Measurements from ENCODE around the gene BBOF1.

BBOF1 gene

GRCh38 chr14:74034572-74034971 is 15.4 kb downstream of the BBOF1 start:
- DNase-seq: no peak

DNA sequence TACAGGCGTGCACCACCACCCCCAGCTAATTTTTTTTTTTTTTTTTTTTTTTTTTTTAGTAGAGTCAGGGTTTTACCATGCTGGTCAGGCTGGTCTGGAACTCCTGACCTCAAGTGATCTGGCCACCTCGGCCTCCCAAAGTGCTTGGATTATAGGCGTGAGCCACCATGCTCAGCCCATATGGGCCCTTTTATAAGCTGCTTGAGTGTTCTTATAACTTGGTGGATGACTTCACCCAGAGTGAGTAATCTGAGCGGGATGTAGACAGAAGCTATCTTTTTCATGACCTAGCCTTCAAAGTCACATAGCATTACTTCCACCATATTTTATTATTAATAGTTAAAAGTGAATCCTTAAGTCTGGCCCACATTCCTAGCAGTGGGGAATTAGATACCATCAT is 16.4 kb downstream of the BBOF1 start:
- DNase-seq: no peak

- no peak for DNase-seq
Observed at GRCh38 chr14:74038020-74038859, 19.1 kb downstream of the BBOF1 start.

- DNase-seq: no peak
Observed at GRCh38 chr14:74042296-74042695, 23.1 kb downstream of the BBOF1 start.

- no peak for DNase-seq
Observed at GRCh38 chr14:74045522-74045921, 26.4 kb downstream of the BBOF1 start.

DNA sequence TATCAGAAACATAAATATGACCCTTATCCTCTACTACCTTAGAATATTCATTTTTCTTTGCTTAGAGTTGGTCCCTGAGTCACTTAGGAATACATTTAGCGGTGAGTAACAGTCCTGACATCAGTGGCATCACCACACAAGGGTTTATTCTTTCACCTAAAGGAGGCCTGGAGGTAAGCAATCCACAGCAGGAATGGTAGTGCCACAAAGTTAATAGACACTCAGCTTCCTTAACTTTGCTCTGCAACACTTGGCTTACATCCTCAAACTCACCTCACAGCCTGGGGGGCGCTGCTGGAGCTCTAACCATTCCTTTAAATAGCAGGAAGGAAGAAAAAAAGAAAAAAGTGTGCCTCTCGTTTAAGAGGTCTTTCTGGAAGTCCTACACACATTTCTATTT is 29.1 kb downstream of the BBOF1 start:
- no peak for DNase-seq

- no peak for DNase-seq
Observed at GRCh38 chr14:74049876-74050495, 30.8 kb downstream of the BBOF1 start.

- no peak for DNase-seq
Observed at GRCh38 chr14:74062809-74063150, 43.6 kb downstream of the BBOF1 start.

DNA sequence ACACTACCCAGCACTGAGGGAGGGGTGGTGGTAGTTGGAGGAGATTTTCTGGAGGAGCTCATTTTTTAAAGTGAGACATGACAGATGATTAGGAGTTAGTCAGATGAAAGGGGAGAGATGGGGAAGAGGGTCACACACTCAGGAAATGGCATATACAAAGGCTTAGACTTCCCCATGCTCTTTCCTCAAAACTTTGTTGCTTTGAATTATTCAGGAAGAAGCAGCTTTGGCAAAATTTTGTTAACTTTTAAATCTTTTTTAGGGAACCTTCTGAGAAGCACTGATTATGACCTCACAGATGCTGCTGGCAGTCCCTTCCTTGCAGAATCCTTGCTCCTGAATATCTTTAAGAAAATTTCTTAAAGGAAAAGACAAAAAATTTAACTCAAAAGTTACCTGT is 45.3 kb downstream of the BBOF1 start:
- DNase-seq: no peak

DNA sequence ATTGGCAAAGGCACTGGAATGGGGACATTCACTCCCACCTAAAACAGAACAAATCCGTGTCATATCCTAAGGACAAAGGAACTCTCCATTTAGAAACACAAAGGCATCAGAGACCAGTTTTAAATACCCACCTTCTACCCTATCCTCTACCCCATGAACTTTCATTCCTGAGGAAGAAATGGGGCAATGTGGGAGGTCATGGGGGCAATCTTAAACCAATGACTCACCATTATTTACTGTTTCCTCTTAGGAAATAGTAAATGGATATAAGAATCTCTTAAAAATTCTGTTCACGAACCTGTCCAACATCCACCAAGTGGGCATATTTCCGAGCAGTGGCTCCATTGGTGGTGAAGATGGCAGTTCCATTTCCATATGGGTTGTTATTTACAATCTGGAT is 45.7 kb downstream of the BBOF1 start:
- no peak for DNase-seq

- no peak for DNase-seq
Observed at GRCh38 chr14:74065746-74066575, 46.8 kb downstream of the BBOF1 start.

GRCh38 chr14:74077401-74077800 is 58.3 kb downstream of the BBOF1 start:
- no peak for DNase-seq

DNA sequence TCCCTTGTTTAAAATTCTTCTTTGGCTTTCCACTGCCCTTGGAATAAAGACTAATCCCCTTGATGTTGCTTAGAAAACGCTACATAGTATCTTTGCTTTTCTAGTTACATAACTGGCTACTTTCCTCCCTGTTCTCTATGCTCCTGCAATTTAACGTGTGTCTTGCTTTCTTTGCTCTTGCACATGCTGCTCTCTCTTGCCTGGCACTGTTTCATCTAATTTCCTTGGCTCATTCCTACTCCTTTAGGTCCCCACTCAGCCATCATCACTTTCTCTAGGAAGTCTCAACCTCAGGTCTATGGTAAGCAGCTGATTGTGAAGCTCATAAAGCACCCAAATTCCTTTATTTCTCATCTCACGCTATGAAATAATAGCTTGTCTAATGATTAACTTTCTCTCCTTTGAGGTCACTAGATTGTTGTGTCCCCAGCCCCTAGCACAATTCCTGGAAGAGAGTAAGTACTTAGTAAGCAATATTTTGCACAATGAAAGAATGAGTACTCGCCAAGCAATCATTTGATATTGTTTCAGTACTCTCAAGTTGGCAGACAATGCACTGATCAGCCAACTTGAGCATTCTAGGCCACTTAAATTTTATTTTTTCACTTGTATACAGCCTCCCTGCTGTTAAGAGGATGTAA is 61.8 kb downstream of the BBOF1 start:
- DNase-seq: no peak

- DNase-seq: no peak
Observed at GRCh38 chr14:74081491-74081890, 62.3 kb downstream of the BBOF1 start.

- no peak for DNase-seq
Observed at GRCh38 chr14:74083161-74083560, 64.0 kb downstream of the BBOF1 start.

- DNase-seq: no peak
Observed at GRCh38 chr14:74083784-74084276, 64.7 kb downstream of the BBOF1 start.

GRCh38 chr14:74084277-74085046 is 65.3 kb downstream of the BBOF1 start, which contains the start of the genes ALDH6A1 and LIN52:
Gene ALDH6A1, minus strand, starts transcription at chr14:74084453. Its CDS starts 59 bp downstream, at chr14:74084394.
Gene LIN52, plus strand, starts transcription at chr14:74084956. Its CDS starts 19 bp downstream, at chr14:74084975.
- DNase-seq: peak; percentile 99

DNA sequence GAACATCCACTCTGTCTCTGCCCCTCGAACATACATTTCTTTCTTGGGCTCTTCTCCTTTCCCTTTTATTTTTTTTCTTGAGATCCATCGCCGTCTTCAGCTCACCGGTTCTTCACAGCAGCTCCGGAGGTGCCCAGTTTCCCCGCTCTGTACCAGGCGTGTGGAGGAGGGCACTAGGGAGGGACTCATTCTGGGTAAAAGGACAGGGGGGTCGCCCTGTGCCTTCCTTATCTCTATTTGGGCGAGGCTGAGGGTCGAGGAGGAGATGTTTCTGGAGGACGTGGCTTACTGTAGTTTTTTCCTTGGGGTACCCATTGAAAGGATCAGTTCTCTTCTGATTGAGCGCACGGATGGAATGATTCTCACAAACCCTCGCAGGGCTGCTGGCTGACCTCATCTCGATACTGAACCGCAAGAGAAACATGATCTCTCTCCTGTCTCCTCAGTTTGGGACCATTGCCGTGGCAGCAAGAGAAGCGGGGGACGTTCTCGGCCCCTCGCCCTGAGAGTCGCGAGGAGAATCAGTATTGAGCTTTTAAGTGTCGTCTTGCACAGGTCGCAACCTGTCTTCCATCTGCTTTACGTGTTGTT is 66.0 kb downstream of the BBOF1 start:
- no peak for DNase-seq

GRCh38 chr14:74085828-74086227 is 66.7 kb downstream of the BBOF1 start:
- no peak for DNase-seq

DNA sequence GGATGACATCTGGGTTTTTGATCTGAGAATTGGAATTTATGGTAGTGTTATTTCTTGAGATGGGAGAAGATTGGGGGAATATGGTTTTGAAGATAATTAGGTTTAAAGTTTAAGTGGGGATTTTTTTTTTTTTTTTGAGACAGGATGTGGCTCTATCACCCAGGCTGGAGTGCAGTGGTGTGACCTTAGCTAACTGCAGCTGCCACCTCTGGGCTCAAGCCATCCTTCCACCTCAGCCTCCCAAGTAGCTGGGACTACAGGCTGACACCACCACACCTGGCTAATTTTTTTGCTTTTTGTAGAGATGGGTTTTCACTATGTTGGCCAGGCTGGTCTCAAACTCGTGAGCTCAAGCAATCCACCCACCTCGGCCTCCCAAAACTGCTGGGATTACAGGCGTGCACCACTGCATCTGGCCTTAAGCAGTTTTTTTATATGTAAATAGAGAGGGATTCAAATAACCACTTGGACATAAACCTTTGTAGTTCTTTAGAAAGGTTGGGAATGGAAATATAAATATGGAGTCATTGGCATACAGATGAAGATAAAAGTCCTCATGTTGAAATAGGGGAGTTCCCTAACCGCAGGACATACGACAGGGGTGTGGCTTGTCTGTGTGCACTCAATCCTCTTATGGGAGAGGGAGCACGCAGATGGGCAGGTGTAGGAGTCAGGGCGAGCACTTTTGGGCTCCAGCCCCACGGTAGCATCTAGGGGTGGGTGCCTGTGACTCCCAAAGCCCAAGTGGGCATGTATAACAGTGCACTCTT is 70.3 kb downstream of the BBOF1 start:
- DNase-seq: no peak

DNA sequence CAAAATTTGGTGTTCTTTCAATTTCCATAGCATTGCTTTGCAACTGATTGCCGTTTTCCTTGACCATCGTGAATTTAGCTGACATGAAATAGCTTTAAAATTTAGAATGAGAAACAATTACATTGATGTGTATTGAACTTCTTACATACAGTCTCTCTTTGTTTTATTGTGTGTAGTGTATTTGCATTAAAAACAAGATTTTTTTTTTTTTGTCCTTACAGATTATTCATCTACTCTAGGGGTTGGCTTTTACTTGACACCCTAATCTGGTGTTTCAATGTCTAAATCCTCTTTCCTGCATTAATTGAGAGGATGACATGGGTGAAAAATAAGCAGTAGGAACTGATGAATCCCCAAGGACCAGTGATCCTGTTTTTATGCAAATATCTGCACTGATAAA is 86.2 kb downstream of the BBOF1 start:
- no peak for DNase-seq
